ENCODE data around the gene SLC1A2. TPM values are rescaled to one million over a fixed set of nuclear protein-coding genes. Genes with fewer than 3 reads are reported as not detected.

Gene SLC1A2
- total RNA-seq, 2 donors from 2014 or later, result 0.63 to 2.5 TPM

DNA sequence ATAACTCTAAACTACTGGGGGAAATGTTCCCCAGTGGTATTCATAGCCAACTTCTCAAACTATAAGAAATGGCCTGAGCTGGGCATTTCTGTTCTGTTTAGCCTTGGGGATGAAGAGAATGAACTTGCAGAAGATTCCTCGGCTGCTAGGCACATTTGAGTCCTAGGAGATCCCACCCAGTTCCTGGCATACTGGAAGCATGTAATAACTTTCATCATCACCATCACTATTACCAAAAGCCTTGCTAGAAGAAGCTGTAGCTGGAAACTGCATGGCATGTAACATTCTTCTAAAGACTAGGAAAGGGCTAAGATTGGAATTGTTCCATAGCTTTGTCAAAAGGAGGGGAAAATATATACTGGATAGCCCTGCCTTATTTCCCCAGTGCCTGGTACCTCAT, 40.1 kb upstream of the SLC1A2 start:
- DNase-seq (ENCODE audit: low spot score), result no peak
- no peak overlapping the region for H3K4me3 ChIP-seq
- H3K9me3 ChIP-seq, result no peaks in the 10 kb centered on the region
- no peaks in the 10 kb centered on the region for H3K27me3 ChIP-seq
- H3K36me3 ChIP-seq, result no peaks in the 10 kb centered on the region
- TF ChIP-seq, protein P1, sequence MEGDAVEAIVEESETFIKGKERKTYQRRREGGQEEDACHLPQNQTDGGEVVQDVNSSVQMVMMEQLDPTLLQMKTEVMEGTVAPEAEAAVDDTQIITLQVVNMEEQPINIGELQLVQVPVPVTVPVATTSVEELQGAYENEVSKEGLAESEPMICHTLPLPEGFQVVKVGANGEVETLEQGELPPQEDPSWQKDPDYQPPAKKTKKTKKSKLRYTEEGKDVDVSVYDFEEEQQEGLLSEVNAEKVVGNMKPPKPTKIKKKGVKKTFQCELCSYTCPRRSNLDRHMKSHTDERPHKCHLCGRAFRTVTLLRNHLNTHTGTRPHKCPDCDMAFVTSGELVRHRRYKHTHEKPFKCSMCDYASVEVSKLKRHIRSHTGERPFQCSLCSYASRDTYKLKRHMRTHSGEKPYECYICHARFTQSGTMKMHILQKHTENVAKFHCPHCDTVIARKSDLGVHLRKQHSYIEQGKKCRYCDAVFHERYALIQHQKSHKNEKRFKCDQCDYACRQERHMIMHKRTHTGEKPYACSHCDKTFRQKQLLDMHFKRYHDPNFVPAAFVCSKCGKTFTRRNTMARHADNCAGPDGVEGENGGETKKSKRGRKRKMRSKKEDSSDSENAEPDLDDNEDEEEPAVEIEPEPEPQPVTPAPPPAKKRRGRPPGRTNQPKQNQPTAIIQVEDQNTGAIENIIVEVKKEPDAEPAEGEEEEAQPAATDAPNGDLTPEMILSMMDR (IDR thresholded peaks at IDR 0.05), result no peak
- H3K27ac ChIP-seq, result no peak overlapping the region
- H3K4me1 ChIP-seq, result no peaks in the 10 kb centered on the region

DNA sequence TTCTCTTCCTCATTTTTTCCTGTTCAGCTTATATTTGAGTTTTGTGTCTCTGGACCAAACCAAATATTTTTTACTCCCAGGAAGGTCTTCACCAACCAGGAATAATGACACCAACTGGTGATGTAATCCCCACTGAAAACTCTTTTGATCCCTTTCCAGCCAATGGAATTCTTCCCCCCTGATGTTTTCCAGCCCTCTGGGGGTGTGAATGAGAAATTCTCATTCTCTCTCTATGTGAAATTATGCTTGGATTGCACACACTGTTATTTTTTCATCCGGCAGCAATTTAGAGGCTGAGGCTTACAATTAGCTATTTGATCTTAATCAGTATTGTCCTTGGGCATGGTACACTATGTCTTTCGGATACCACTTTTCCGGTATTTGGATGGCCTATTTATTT, 39.5 kb upstream of the SLC1A2 start:
- DNase-seq (ENCODE audit: low spot score), result no peak
- no peaks in the 10 kb centered on the region for H3K4me1 ChIP-seq
- H3K4me3 ChIP-seq, result no peak overlapping the region
- H3K9me3 ChIP-seq, result no peaks in the 10 kb centered on the region
- no peaks in the 10 kb centered on the region for H3K36me3 ChIP-seq
- no peaks in the 10 kb centered on the region for H3K27me3 ChIP-seq
- TF ChIP-seq, protein P1 (IDR thresholded peaks at IDR 0.05), result no peak
- H3K27ac ChIP-seq, result no peak overlapping the region

DNA sequence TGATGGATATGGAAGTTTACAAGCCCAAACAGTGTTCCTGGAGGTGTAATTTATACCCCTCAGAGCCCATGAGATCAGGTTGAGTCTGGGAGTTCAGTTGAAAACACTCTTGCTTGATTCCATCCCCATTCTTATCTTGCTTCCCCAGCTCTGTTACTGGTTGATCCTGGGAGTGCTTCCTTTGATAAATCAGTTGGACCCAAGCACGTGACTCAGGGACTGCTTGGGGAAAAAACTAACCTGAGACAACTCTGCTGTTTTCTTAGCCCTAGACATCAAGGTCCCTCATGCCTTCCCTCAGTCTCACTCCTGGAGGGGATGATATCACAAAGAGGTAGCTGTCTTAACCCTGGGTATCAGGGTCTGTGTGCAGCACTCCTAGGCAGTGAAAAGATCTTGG, 35.0 kb upstream of the SLC1A2 start:
- H3K4me1 ChIP-seq, result no peaks in the 10 kb centered on the region
- TF ChIP-seq, protein P1 (IDR thresholded peaks at IDR 0.05), result no peak
- H3K36me3 ChIP-seq, result no peaks in the 10 kb centered on the region
- no peak overlapping the region for H3K27ac ChIP-seq
- no peak overlapping the region for H3K4me3 ChIP-seq
- H3K9me3 ChIP-seq, result no peaks in the 10 kb centered on the region
- H3K27me3 ChIP-seq, result no peaks in the 10 kb centered on the region
- DNase-seq (ENCODE audit: low spot score), result no peak

DNA sequence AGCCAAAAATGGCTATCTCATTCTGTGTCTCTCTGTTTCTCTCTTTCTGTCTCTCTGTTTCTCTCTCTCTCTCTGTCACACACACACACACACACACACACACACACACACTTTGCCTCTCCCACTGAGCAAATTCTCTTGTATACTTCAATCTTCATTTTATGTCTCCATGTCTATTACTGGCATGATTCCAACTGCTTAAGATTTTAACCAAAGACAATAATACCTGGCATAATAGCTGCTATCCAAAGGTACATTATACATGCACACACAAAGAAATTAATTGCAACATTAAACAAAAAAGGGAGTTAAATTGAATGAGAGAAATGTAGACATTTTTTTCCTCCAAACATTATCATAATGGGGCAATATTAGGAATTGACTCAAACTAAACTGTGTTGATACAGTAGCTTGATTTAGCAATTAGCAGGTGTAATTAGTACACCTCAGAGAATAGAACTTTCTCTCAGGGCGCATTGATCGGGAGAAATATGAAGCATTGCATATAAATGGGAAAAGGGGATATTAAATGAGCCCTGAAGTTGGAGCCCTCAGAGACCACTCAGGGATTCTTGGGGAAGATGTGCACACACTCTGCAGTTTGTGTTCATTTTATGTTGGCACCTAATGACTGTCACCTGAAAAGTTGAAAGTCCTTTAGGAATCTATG, 17.4 kb upstream of the SLC1A2 start:
- H3K27me3 ChIP-seq, result no peaks in the 10 kb centered on the region
- TF ChIP-seq, protein P1 (IDR thresholded peaks at IDR 0.05), result no peak
- no peak overlapping the region for H3K4me3 ChIP-seq
- no peaks in the 10 kb centered on the region for H3K36me3 ChIP-seq
- no peak overlapping the region for H3K27ac ChIP-seq
- H3K9me3 ChIP-seq, result no peaks in the 10 kb centered on the region
- DNase-seq (ENCODE audit: low spot score), result no peak
- no peaks in the 10 kb centered on the region for H3K4me1 ChIP-seq

GRCh38 chr11:35433588-35433987, 14.2 kb upstream of the SLC1A2 start:
- TF ChIP-seq, protein P1 (IDR thresholded peaks at IDR 0.05), result no peak
- Histone ChIP-seq H3K36me3 (no peaks in the 10 kb centered on the region), H3K4me3 (no peak overlapping the region), H3K9me3 (no peaks in the 10 kb centered on the region), H3K27me3 (no peaks in the 10 kb centered on the region), H3K4me1 (no peaks in the 10 kb centered on the region), H3K27ac (no peak overlapping the region)
- no peak for DNase-seq (ENCODE audit: low spot score)

GRCh38 chr11:35432464-35432863, 13.1 kb upstream of the SLC1A2 start:
- Histone ChIP-seq H3K9me3 (no peaks in the 10 kb centered on the region), H3K4me3 (no peak overlapping the region), H3K27ac (no peak overlapping the region), H3K36me3 (no peaks in the 10 kb centered on the region), H3K4me1 (no peaks in the 10 kb centered on the region), H3K27me3 (no peaks in the 10 kb centered on the region)
- DNase-seq (ENCODE audit: low spot score), result no peak
- TF ChIP-seq, protein P1 (IDR thresholded peaks at IDR 0.05), result no peak
